HFF-Myc (cell line): Measurements from ENCODE around the gene GREB1.

ENCODE experiments used
- DNase-seq: peaks from one replicate; pipeline ENCODE4 v3.0.0-alpha.2; 2011; ENCODE audit warnings: low read depth; ENCODE audit errors: extremely low read depth
- H3K4me3 ChIP-seq: replicated peaks from 2 replicates; pipeline ENCODE4 v1.5.1; 2011; ENCODE audit warnings: low read depth, mild to moderate bottlenecking, control low read depth, low read length
- CTCF ChIP-seq: IDR thresholded peaks from 2 replicates; pipeline ENCODE4 v1.5.1; 2012; ENCODE audit warnings: mild to moderate bottlenecking, low read depth, low read length, control low read depth; ENCODE audit errors: missing control alignments

Gene GREB1

DNA sequence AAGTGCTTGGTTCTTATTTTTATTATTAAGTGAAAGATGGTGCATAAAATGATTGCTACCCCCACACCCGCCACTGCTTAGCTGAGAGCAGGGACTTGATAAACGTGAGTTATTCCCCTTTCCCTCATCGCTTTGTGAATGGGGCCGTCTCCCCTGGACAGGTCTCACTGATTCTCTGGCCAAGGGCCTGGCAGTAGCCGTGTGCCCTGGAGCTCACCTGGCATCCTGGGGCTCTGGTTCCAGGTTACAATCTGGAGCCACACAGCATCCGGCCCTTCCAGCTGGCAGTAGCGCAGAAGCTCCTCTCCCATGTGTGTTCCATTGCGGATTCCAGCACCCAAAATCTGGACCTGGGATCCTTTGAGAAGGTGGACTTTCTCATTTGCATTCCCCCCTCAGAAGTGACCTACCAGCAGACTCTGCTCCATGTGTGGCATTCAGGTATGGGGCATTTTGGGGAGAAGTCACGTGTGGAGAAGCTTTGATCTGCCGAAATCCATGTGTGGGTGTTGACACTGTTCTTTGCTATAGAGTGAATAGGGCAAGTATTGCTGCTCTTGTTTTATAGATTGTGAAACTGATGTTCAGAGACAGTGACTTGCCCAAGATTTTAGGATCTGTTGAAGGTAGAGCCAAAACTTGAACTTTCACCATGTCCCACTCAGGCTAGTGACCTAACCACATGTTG is 63.8 kb downstream of the GREB1 start:
- H3K4me3 ChIP-seq, result no peak overlapping the region
- no peak for DNase-seq
- TF ChIP-seq CTCF, result no peak

DNA sequence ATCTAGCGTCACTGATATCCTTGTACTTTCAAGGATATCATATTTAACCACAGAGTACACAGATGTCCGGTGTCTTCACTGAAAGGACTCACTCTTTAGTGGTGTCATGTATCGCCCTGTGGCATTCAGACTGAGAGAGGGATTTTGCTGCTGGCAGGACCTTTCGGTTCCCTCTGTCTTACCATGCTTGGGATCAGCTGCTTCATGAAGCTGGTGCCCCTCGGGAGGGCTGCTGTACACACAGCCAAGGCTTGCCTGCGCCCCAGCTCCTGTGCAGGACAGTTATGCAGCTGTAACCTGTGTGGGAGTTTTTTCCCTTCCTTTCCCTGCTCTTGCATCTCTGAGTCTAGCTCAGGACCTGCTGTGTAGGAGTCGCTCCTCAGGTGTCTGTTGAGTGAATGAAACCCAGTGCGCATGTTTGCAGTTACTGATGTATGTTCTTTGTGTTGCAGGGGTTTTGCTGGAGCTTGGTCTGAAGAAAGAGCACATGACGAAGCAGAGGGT is 64.4 kb downstream of the GREB1 start:
- TF ChIP-seq CTCF, result no peak
- no peak for DNase-seq
- no peak overlapping the region for H3K4me3 ChIP-seq

DNA sequence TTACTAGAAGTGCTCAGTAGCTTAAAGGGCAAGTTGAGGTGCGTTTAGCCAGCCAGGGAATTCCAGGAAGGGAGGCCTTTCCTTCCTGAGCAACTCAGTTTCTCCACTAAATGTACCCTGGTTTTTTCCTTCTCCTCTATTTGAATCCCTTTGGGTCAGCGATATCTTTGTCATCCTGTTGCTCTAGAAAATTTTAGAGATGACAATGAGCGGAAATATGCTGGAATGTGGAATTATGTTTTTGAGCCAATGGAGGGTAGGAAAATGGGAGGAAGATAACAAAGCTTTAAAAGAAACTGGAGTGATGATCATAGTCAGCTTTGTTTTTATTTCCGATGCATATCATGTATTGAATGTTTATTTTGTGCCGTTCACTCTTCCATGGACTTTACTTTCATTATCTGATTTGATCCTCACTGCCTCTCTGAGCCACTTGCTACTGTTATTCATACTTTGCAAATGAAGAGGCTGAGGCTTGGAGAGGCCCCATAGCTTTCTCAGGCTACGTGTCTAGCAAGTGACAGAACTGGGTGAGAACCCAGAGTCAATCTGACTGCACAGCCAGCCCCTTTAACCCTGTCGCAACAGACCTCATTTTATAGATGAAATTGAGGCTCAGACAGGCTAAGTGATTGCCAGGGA is 68.8 kb downstream of the GREB1 start:
- H3K4me3 ChIP-seq, result no peak overlapping the region
- no peak for DNase-seq
- no peak for TF ChIP-seq CTCF

- TF ChIP-seq CTCF, result no peak
- DNase-seq, result no peak
- no peak overlapping the region for H3K4me3 ChIP-seq
Observed at GRCh38 chr2:11610624-11611242, 76.9 kb downstream of the GREB1 start.

DNA sequence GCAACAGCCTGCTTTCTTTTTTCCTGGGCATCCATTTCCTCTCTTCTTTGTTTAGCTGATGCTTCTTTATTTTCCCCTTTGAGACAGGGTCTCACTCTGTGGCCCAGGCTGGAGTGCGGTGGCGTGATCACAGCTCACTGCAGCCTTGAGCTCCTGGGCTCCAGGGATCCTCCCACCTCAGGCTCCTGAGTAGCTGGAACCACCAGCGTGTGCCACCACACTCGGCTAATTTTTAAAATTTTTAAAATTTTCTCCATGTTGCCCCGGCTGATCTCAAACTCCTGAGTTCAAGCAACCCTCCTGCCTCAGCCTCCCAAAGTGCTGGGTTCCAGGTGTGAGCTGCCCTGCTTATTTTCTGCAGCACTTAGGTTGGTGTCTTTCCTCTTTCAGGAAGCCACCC is 77.4 kb downstream of the GREB1 start:
- no peak overlapping the region for H3K4me3 ChIP-seq
- TF ChIP-seq CTCF, result no peak

GRCh38 chr2:11612553-11613215 is 78.8 kb downstream of the GREB1 start:
- TF ChIP-seq CTCF, result no peak
- no peak for DNase-seq
- H3K4me3 ChIP-seq, result no peak overlapping the region

More for the DNA sequence above, 77.4 kb downstream of the GREB1 start:
- DNase-seq, result no peak
